ENCODE data around the gene SGMS1. TPM values are rescaled to one million over a fixed set of nuclear protein-coding genes. Genes with fewer than 3 reads are reported as not detected.

SGMS1 gene
- total RNA-seq, 1 experiment from 2014 or later = 34.5 TPM

DNA sequence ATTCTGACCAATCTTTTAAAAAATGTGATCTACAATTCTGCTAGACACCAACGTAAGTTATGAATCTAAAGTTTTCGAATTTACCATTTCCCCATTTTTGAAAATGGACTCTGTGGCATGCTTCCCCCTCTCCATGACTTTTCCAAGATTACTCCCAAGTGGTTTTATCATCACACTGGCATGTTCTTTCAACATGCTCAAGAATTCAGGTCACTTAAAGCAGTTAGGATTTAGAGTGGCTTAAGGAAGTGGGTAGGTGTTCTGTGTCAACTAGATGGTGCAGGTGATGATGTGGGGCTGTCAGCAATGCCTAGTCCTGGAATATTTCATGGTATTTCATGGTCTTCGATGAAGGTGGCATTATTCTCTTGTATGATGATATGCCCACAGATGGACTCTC is 208.5 kb downstream of the SGMS1 start:
- CTCF ChIA-PET = no interaction called here
- H3K36me3 Mint-ChIP-seq (ENCODE audit: insufficient read depth, unreplicated experiment) = peaks cover 12% of the 10 kb centered on the region
- no peak for DNase-seq
- peaks cover 46% of the 10 kb centered on the region for H3K4me1 Mint-ChIP-seq (ENCODE audit: low read depth, unreplicated experiment)
- no peak overlapping the region for H3K4me3 Mint-ChIP-seq (ENCODE audit: low read depth, unreplicated experiment)
- no peaks in the 10 kb centered on the region for H3K27me3 Mint-ChIP-seq (ENCODE audit: unreplicated experiment)
- TF ChIP-seq, protein P1, sequence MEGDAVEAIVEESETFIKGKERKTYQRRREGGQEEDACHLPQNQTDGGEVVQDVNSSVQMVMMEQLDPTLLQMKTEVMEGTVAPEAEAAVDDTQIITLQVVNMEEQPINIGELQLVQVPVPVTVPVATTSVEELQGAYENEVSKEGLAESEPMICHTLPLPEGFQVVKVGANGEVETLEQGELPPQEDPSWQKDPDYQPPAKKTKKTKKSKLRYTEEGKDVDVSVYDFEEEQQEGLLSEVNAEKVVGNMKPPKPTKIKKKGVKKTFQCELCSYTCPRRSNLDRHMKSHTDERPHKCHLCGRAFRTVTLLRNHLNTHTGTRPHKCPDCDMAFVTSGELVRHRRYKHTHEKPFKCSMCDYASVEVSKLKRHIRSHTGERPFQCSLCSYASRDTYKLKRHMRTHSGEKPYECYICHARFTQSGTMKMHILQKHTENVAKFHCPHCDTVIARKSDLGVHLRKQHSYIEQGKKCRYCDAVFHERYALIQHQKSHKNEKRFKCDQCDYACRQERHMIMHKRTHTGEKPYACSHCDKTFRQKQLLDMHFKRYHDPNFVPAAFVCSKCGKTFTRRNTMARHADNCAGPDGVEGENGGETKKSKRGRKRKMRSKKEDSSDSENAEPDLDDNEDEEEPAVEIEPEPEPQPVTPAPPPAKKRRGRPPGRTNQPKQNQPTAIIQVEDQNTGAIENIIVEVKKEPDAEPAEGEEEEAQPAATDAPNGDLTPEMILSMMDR (IDR thresholded peaks at IDR 0.05; ENCODE audit: unreplicated experiment) = no peak
- intact Hi-C loops (cut with micrococcal nuclease; ENCODE audit: unreplicated experiment) = loop anchor here (5.0 kb wide), 4 partner anchors 48 to 207 kb away; partner anchors contain the start of gene SGMS1
- H3K9me3 Mint-ChIP-seq (ENCODE audit: low read depth, unreplicated experiment) = no peaks in the 10 kb centered on the region
- no peak overlapping the region for H3K27ac Mint-ChIP-seq (ENCODE audit: unreplicated experiment)
- BruUV-seq (replicated peaks) = no TSS peak

DNA sequence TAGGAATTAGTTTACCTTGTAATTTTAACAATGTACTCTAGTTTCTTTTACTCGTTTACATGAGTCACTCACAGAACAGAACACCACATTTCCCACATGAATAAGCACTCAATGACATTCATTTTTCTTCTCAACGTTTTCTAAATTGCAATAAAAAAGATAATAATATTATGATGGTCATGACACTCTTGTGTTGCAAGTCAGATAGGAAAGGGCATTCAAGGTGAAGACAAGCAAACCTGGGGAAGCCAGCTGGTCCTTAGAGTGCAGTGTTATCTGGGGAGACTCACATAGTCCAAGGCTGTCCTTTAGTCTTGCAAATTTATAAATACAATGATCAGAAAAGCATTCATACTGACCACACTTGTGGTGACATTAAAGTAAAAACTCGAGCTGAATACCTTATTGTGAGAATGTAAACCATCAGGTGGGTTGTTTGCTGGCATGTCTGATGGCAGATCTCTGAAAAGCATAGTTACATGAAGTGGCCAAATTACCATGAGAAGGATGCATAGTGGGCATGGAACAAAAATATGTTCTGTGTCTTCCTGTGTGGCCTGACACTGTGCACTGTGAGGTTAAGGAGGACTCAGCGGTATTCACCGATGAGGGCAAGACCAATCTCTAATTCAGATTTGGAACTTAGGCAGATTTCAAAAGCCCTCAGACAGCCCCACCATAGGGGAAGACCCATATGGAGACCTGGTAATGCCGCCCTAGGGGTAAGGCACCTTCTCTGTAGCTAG is 213.5 kb downstream of the SGMS1 start:
- CTCF ChIA-PET = no interaction called here
- no TSS peak for BruUV-seq (replicated peaks)
- Mint-ChIP-seq H3K27ac (ENCODE audit: unreplicated experiment) (no peak overlapping the region), H3K9me3 (ENCODE audit: low read depth, unreplicated experiment) (no peaks in the 10 kb centered on the region), H3K27me3 (ENCODE audit: unreplicated experiment) (no peaks in the 10 kb centered on the region), H3K4me1 (ENCODE audit: low read depth, unreplicated experiment) (peaks cover 63% of the 10 kb centered on the region), H3K36me3 (ENCODE audit: insufficient read depth, unreplicated experiment) (peaks cover 5% of the 10 kb centered on the region), H3K4me3 (ENCODE audit: low read depth, unreplicated experiment) (no peak overlapping the region)
- TF ChIP-seq, protein P1 (IDR thresholded peaks at IDR 0.05; ENCODE audit: unreplicated experiment) = no peak
- DNase-seq = no peak
- intact Hi-C loops (cut with micrococcal nuclease; ENCODE audit: unreplicated experiment) = no loop called here

DNA sequence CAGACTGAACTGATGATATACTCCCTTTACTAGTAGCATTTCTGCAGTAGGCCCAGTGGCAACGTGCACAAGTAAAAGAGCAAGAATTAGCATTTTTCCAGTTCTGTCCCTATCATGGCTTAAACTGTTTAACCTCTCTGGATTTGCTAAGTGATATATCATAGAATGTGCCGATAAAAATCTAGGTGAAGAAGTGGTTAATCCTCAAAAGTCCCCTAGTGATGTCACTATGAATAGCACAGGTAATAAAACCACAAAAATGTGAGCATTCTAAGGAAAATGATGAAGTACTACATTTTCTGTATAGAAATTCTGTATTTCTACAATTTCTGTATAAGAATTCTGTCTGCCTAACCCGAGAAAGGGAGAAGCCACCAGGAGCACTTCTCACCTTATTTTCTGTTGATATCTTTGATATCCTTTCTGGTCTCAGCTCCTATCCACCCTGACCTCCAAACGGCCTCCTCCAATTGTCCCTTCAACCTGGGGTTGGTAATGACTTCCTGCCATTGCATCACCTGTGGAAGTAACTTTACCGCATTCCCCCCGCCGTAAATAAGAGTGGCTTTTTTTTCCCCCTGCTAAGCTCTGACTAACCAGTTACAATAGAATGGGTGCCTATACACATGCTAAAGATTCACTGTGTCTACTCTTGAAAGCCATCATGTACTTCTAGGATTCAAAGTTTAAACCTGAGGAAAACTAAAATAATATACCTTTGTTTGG is 216.5 kb downstream of the SGMS1 start:
- peaks cover 73% of the 10 kb centered on the region for H3K4me1 Mint-ChIP-seq (ENCODE audit: low read depth, unreplicated experiment)
- TF ChIP-seq, protein P1 (IDR thresholded peaks at IDR 0.05; ENCODE audit: unreplicated experiment) = no peak
- no peaks in the 10 kb centered on the region for H3K27me3 Mint-ChIP-seq (ENCODE audit: unreplicated experiment)
- CTCF ChIA-PET = interaction anchor here (0.6 to 1.1 kb wide), 4 partner anchors 10 to 812 kb away, joined by 3 read pairs; no protein-coding TSS in a partner anchor
- BruUV-seq (replicated peaks) = no TSS peak
- no peaks in the 10 kb centered on the region for H3K9me3 Mint-ChIP-seq (ENCODE audit: low read depth, unreplicated experiment)
- H3K36me3 Mint-ChIP-seq (ENCODE audit: insufficient read depth, unreplicated experiment) = peaks cover 5% of the 10 kb centered on the region
- peak overlapping the region; percentile 54 for H3K4me3 Mint-ChIP-seq (ENCODE audit: low read depth, unreplicated experiment)
- intact Hi-C loops (cut with micrococcal nuclease; ENCODE audit: unreplicated experiment) = no loop called here
- peak overlapping the region; percentile 90 for H3K27ac Mint-ChIP-seq (ENCODE audit: unreplicated experiment)
- peak; percentile 51 for DNase-seq

DNA sequence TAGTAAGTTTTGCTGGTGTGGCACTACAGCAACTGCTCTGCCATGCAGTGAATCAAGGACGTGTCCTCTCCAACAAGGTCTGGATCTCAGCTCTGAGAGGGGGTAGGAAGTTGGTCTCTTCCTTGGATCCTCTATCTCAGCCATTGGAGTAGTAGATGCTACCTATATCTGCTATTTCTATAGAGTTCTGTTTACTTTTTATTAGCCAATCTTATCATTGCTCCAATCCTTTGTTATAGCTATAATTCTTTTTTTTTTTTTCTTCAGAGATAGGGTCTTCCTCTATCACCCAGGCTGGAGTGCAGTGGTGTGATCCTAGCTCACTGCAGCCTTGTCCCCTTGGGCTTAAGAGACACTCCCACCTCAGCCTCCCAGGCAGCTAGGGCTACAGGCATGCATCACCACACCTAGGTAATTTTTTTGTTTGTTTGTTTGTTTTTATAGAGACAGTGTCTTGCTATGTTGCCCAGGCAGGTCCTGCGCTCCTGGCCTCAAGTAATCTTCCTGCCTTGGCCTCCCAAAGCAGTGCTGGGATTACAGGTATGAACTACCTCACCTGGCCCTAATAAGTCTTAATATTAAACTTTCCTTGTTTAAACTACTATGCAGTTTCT is 217.2 kb downstream of the SGMS1 start:
- no TSS peak for BruUV-seq (replicated peaks)

More for the DNA sequence above, 217.2 kb downstream of the SGMS1 start:
- DNase-seq = no peak
- no peaks in the 10 kb centered on the region for H3K27me3 Mint-ChIP-seq (ENCODE audit: unreplicated experiment)
- peak overlapping the region; percentile 54 for H3K4me3 Mint-ChIP-seq (ENCODE audit: low read depth, unreplicated experiment)
- CTCF ChIA-PET = interaction anchor here (1.1 kb wide), 1 partner anchor 13 kb away, joined by 3 read pairs; no protein-coding TSS in a partner anchor
- H3K4me1 Mint-ChIP-seq (ENCODE audit: low read depth, unreplicated experiment) = peaks cover 75% of the 10 kb centered on the region
- no peaks in the 10 kb centered on the region for H3K9me3 Mint-ChIP-seq (ENCODE audit: low read depth, unreplicated experiment)
- H3K36me3 Mint-ChIP-seq (ENCODE audit: insufficient read depth, unreplicated experiment) = peaks cover 5% of the 10 kb centered on the region
- peak overlapping the region; percentile 90 for H3K27ac Mint-ChIP-seq (ENCODE audit: unreplicated experiment)
- intact Hi-C loops (cut with micrococcal nuclease; ENCODE audit: unreplicated experiment) = no loop called here
- TF ChIP-seq, protein P1 (IDR thresholded peaks at IDR 0.05; ENCODE audit: unreplicated experiment) = no peak
